Vagina (tissue), 2 donors: Measurements from ENCODE around the gene SLC22A12. TPM values are rescaled to one million over a fixed set of nuclear protein-coding genes. Genes with fewer than 3 reads are reported as not detected.

Experiments used
- DNase-seq, 2 donors: peaks; one replicate each; pipeline ENCODE4 v3.0.0-alpha.2; 2017; ENCODE audit errors: extremely low spot score in 2 of 2
- H3K27ac ChIP-seq: fragments of 200-600 bp; sonication (generic); one replicate; pipeline ENCODE4 v1.5.1; 2019
- H3K27me3 ChIP-seq: fragments of 200-600 bp; sonication (generic); one replicate; pipeline ENCODE4 v1.5.1; 2019
- H3K36me3 ChIP-seq, 2 donors: fragments of 200-600 bp; sonication (generic); one replicate each; pipeline ENCODE4 v1.5.1; 2017 to 2019
- H3K4me1 ChIP-seq: fragments of 200-600 bp; sonication (generic); one replicate; pipeline ENCODE4 v1.5.1; 2019
- H3K4me3 ChIP-seq, 2 donors: fragments of 200-600 bp; sonication (generic); 1 replicate in 1 of 2; 2 replicates in 1 of 2; pipeline ENCODE4 v1.5.1; 2016 to 2019
- H3K9me3 ChIP-seq: fragments of 200-600 bp; sonication (generic); one replicate; pipeline ENCODE4 v1.5.1; 2019
- CTCF ChIP-seq, 3 experiments: fragments of 450-650 bp in 2 of 3; fragments of 200-600 bp in 1 of 3; sonication (generic) in 1 of 3; IDR thresholded peaks; one replicate each; pipeline ENCODE4 v1.5.1; 2017 to 2019; ENCODE audit warnings: antibody characterized with exemption in 3 of 3, mild to moderate bottlenecking in 2 of 3, moderate library complexity in 2 of 3
- POLR2A ChIP-seq, 2 donors: fragments of 450-650 bp; IDR thresholded peaks; one replicate each; pipeline ENCODE4 v1.6.1; 2017; ENCODE audit warnings: antibody characterized with exemption in 2 of 2, mild to moderate bottlenecking in 2 of 2, moderate library complexity in 2 of 2
- POLR2AphosphoS5 ChIP-seq, 2 donors: sonication (generic); formaldehyde crosslinking; IDR thresholded peaks; one replicate each; pipeline ENCODE4 v1.9.0; 2017; ENCODE audit warnings: antibody characterized with exemption in 2 of 2, mild to moderate bottlenecking in 2 of 2, low read depth in 1 of 2; ENCODE audit not compliant: insufficient read depth in 1 of 2
- intact Hi-C: fragments of 100-400 bp; cut with DNase I; formaldehyde crosslinking; loops from one replicate; pipeline ENCODE4 v1.15.1; 2023
- total RNA-seq: library from RNA; depleted of rRNA; stranded (reverse); fragments of >200 nt; gene quantifications from one replicate; pipeline ENCODE4 v1.2.3, GENCODE V29; 2016

SLC22A12 gene
- total RNA-seq, result not detected

- Histone ChIP-seq H3K27me3 (no peaks in the 10 kb centered on the region), H3K4me1 (no peaks in the 10 kb centered on the region), H3K9me3 (no peaks in the 10 kb centered on the region), H3K4me3 (no peak within 1 kb of the TSS), H3K36me3 (no peaks in the 10 kb centered on the region), H3K27ac (no peak within 1 kb of the TSS)
- intact Hi-C loops, result no loop called here
- no peak for TF ChIP-seq POLR2A (IDR thresholded peaks at IDR 0.05)
- no peak for TF ChIP-seq POLR2AphosphoS5 (IDR thresholded peaks at IDR 0.05; ENCODE audit: insufficient read depth in 1 of 2, low read depth in 1 of 2)
- no peak for TF ChIP-seq CTCF (IDR thresholded peaks at IDR 0.05)
- no peak for DNase-seq
Measured at GRCh38 chr11:64590763-64591221, at the start of gene SLC22A12. SLC22A12 (plus strand) TSS chr11:64591220; CDS start chr11:64591557, 337 bp downstream.

DNA sequence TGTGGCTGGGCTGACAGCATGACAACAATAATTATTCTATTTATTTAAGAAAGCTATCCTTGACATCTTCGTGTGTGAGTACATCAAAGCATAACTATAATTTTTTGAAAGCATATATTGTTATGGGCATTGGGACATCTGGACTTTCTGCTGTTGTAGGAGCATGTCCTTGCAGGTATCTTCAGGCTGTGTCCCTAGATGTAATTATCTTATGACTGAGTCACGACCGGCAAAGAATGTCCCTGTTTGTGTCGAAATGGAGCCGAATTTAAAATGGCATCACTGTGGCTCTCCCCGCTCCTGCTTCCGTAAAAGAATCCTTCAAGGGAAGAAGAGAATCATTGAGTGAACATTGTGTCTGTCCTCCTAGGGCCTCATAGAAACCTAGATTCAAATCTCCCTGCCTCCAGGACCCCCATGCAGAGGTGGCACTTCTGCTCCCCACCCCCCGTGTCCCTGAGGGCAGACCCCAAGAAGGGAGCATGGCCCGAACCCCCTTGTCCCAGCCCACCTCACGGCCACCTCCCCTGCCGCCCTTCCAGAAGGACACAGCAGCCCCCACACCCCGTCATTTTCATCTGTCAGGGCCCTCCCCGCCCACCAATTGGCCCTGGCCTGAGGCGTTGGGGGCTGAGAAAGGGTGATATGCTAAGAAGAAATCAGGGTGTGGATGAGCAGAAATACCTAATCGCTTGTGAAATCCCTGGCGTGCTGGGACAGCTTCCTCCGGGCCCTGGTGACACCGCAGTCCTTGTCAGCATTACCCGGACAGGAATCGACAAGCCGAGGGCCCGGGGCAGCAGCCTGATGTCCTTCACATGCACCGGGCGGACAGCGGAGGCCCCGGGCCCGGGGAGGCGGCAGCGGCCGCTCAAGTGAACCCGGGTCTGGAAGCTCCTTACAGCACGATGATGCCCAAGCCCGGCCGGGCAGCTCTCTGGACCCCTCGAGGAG lies 48.6 kb upstream of the SLC22A12 start:
- no peak for DNase-seq
- Histone ChIP-seq H3K36me3 (no peaks in the 10 kb centered on the region), H3K4me1 (no peaks in the 10 kb centered on the region), H3K4me3 (no peak overlapping the region), H3K9me3 (no peaks in the 10 kb centered on the region), H3K27ac (no peak overlapping the region), H3K27me3 (no peaks in the 10 kb centered on the region)
- TF ChIP-seq CTCF (IDR thresholded peaks at IDR 0.05) (no peak), POLR2AphosphoS5 (IDR thresholded peaks at IDR 0.05; ENCODE audit: insufficient read depth in 1 of 2, low read depth in 1 of 2) (no peak), POLR2A (IDR thresholded peaks at IDR 0.05) (no peak)
- intact Hi-C loops, result no loop called here

DNA sequence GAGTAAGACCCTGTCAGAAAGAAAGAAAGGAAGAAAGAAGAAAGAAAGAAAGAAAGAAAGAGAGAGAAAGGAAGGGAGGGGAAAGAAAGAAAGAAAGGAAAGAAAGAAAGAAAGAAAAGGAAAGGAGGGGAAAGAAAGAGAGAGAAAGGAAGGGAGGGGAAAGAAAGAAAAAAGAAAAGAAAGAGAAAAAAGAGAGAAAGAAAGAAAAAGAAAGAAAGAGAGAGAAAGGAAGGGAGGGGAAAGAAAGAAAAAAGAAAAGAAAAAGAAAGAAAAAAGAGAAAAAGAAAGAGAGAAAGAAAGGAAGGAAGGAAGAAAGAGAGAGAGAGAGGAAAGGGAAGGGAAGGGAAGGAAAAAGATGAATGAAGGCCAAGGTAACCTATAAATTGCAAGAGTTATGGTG lies 47.2 kb upstream of the SLC22A12 start:
- H3K27ac ChIP-seq, result no peak overlapping the region
- intact Hi-C loops, result no loop called here
- no peaks in the 10 kb centered on the region for H3K9me3 ChIP-seq
- no peaks in the 10 kb centered on the region for H3K27me3 ChIP-seq
- H3K4me1 ChIP-seq, result no peaks in the 10 kb centered on the region
- no peak for DNase-seq
- no peak overlapping the region for H3K4me3 ChIP-seq
- no peak for TF ChIP-seq CTCF (IDR thresholded peaks at IDR 0.05)
- no peak for TF ChIP-seq POLR2A (IDR thresholded peaks at IDR 0.05)
- no peak for TF ChIP-seq POLR2AphosphoS5 (IDR thresholded peaks at IDR 0.05; ENCODE audit: insufficient read depth in 1 of 2, low read depth in 1 of 2)
- no peaks in the 10 kb centered on the region for H3K36me3 ChIP-seq

GRCh38 chr11:64544616-64545296 lies 46.3 kb upstream of the SLC22A12 start:
- H3K4me3 ChIP-seq, result no peak overlapping the region
- H3K36me3 ChIP-seq, result no peaks in the 10 kb centered on the region
- H3K4me1 ChIP-seq, result no peaks in the 10 kb centered on the region
- TF ChIP-seq CTCF (IDR thresholded peaks at IDR 0.05), result no peak
- no peak for TF ChIP-seq POLR2AphosphoS5 (IDR thresholded peaks at IDR 0.05; ENCODE audit: insufficient read depth in 1 of 2, low read depth in 1 of 2)
- TF ChIP-seq POLR2A (IDR thresholded peaks at IDR 0.05), result no peak
- no peaks in the 10 kb centered on the region for H3K9me3 ChIP-seq
- no peak for DNase-seq
- H3K27me3 ChIP-seq, result no peaks in the 10 kb centered on the region
- intact Hi-C loops, result no loop called here
- no peak overlapping the region for H3K27ac ChIP-seq
